GM10847 (cell line): Measurements from ENCODE around the gene SGTA.

Experiments used
- POLR2A ChIP-seq: IDR thresholded peaks from 2 replicates; pipeline ENCODE4 v1.6.1; 2011; ENCODE audit not compliant: insufficient read length; ENCODE audit errors: extremely low read depth

Gene SGTA

GRCh38 chr19:2721570-2722540, 61.2 kb downstream of the SGTA start:
- no peak for TF ChIP-seq POLR2A

DNA sequence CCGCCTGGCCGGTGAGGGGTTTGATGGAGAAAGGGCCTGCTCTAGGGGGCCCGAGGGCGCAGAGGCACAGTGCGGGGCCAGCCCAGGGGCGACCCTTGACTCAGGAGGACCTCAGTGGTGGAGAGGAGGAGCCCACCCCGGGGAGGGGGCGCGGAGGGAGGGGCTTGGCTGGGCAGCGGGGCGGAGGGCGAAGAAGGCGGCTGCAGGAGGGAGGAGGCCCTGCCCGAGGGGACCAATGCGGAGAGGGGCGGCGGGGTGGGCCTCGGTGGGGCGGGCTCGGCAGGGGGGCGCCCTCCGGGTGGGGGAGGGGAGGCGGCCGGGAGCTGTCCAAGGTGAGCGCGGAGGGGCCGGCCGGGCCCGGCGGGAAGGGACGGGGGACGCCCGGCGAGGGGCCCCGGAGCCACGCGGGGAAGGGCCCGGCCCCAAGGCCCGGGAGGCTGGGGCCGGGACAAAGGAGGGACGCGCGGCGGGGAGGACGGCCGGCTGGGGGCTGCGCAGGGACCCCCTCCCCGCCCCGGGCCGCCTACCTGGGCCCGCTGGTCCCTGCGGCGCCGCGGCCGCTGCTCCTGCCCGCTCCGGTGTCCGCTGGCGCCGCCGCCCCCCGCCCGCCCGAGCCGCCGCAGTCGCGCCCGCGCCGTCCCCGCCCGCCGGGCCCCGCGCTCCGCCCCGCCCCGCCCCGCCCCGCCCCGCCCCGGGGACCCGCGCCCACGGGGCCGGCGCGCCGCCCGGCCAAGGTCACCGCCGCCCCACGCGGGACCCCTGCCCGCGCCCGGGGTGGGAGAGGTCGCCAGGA, 62.1 kb downstream of the SGTA start, which contains the start of gene DIRAS1:
DIRAS1 (minus strand) TSS at position 596 of the 793 bp plus-strand sequence. CDS start 3,566 bp downstream, outside the sequence.
- TF ChIP-seq POLR2A = no peak

DNA sequence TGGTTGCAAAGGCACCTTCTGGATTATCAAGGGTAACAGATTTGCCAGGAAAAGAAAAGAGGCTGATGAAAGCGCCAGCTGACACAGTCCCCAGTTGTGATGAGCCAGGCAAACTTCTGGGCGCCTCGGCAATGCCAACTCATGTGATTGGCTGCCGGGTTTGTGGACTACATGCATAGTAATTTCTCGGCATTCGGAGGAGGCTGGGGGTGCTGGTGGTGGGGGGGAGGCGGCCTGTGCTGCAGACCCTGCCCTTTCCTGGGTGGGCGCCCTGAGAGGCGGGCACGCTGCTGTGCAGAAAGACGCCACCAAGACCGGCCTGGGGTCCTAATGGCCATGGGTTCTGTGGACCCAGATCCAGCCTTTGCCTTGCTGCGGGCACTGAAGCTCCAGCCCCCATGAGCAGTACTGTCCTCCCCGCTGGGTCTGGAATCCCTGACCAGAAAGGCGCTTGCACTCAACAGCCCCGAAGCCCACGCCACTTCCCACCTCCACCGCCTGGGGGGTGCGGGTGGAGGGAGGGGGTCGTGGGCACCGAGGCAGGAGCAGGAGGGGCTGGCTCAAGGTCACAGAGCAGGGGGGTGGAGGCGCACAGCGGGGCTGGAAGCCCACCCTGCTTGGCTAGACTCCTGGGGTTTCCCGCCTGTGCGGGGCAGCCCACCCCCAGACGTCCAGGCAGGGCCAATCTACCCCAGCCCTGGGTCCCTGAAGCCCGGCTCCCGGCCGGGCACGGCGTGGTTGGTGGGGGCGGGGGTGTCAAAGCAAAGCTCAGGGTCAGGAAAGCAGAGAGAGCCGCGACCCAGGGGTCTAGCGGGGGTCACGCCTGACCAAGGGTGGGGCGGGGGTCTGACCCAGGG, 62.9 kb downstream of the SGTA start:
- no peak for TF ChIP-seq POLR2A

DNA sequence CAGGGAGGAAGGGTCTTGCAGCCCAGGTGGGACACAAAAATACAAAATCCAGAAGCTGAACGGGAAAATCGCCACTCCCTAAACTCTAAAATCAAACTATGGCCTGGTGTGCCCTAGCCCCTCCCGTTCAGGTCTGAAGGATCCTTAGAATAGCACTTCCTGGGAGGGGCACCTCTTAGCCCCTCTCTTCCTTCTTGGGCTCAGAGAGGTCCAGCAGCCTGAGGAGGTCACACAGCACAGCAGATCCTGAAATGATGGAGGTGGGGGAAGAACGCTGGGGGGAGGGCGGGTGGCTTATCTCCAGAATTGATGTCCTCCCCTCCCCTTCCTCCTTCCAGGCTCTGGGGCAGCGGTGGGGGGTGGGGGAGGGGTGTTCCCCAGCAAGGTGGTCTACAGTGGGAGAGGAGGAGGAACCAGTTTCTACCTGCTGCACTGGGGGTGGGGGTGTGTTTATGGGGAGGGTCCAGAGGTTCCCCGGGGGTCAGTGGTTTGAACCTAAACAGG, 63.8 kb downstream of the SGTA start:
- no peak for TF ChIP-seq POLR2A

- no peak for TF ChIP-seq POLR2A
Measured at GRCh38 chr19:2717638-2718541, 65.2 kb downstream of the SGTA start.

DNA sequence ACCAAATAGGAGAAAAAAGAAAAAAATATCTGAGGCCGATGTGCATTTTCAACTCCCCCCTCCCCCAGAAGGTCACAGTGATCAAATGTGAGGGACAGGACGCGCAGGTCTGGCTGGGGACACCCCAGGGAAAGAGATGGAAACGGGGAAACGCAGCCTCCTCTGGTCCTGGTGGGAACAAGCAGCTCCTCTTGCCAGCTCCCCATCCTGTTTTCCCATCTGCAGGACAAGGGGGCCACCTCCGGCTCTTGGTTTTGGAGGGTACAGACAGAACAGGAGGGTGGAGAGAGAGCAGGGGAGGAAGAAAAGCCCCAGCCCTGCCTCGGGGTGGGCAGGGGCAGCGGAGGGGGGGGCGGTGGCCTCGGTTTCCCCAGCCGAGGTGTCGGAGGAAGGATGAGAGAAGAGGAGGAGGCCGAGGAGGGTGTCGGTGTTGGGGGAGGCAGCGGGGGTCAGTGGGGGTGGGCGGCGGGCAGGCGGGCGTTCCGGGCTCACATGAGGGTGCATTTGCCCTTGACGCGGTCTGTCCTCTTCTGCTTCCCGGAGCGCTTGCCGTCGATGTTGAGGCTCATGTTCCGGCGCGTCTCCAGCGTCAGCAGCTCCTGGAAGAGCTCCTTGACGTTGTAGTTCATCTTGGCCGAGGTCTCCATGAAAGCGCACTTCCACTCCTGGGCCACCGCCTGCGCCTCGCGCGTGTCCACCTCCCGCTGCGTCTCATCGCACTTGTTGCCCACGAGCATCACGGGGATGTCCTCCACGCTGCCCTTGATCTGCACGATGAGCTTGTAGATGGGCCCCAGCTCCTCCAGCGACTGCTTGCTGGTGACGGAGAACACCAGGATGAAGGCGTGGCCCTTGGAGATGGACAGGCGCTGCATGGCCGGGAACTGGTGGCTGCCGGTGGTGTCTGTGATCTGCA, 66.1 kb downstream of the SGTA start:
- no peak for TF ChIP-seq POLR2A

DNA sequence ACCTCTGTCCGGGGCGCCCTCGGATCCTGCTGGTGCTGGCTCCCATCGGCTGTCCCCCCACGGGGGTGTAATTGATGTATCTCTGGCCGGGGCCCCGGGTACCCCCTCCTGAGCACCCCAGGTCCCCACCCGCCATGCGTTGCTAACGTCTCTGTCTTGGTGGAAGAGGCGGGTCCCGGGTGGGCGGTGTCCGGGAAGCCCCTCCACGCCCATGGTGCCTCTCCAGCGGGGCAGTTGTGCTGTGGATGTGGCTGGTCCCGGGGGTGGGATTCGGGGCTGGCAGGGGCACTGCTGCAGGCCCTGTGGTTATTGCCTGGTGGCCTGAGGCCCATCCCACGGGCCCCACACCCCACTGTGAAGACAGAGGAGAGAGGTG, 66.8 kb downstream of the SGTA start:
- TF ChIP-seq POLR2A = no peak

GRCh38 chr19:2715470-2716274, 67.4 kb downstream of the SGTA start:
- TF ChIP-seq POLR2A = no peak

DNA sequence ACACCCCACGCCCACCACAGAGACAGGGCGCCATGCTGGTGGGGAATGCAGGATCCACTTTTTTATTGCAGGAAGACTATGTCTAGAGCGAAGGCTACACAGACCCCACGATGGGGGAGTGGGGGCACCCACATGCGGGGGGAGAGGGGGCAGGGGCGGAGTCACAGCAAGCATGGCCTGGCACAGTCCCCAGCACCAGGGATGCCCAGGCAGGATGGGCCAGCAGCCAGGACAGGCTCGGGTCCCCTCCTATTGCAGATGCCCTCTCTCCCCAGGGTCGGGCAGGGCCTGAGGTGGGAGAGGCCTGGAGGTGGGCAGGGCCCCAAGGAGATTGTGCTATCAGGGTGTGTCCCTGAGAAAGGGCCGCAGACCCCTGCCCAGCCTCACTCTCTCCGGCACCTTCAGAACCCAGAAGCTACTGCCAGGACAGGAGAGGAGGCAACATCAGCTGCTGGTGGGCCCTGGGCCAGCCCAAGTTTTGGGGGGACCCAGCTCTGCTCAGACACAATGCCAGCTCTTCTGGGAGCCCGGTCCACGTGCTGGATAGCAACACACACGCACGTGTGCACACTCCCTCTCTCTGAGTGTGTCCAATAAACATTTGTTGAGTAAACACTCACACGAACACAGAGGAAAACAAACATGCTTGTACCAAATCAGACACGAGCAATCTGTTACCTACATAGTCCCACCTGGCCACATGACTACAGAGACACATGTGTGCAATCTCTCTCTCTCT, 68.4 kb downstream of the SGTA start:
- no peak for TF ChIP-seq POLR2A

- no peak for TF ChIP-seq POLR2A
Measured at GRCh38 chr19:2711875-2712205, 71.2 kb downstream of the SGTA start.

GRCh38 chr19:2711172-2711874, 71.8 kb downstream of the SGTA start:
- TF ChIP-seq POLR2A = no peak
